Stomach (tissue), 9 donors: ENCODE results near the gene APRT. TPM values are rescaled to one million over a fixed set of nuclear protein-coding genes. Genes with fewer than 3 reads are reported as not detected.

ENCODE experiments used
- DNase-seq, 2 donors: peaks; one replicate each; pipeline versions ENCODE4 v3.0.0 to v3.0.0-alpha.2; 2013 to 2019
- H3K27ac ChIP-seq, 5 donors: fragments of 200-600 bp in 4 of 5; sonication (generic) in 4 of 5; one replicate each; pipeline ENCODE4 v1.5.1; 2013 to 2019; ENCODE audit warnings: mild to moderate bottlenecking in 1 of 5, moderate library complexity in 1 of 5
- H3K27me3 ChIP-seq, 3 donors: fragments of 200-600 bp; sonication (generic); one replicate each; pipeline ENCODE4 v1.5.1; 2017 to 2019; ENCODE audit warnings: mixed run types in 1 of 3
- H3K36me3 ChIP-seq, 4 donors: fragments of 200-600 bp; sonication (generic); 1 replicate in 3 of 4; 2 replicates in 1 of 4; pipeline ENCODE4 v1.5.1; 2016 to 2019
- H3K4me1 ChIP-seq, 4 donors: fragments of 200-600 bp; sonication (generic); one replicate each; pipeline ENCODE4 v1.5.1; 2016 to 2019
- H3K4me3 ChIP-seq, 4 donors: fragments of 200-600 bp; sonication (generic) in 3 of 4; one replicate each; pipeline ENCODE4 v1.5.1; 2016 to 2019; ENCODE audit warnings: mild to moderate bottlenecking in 1 of 4
- H3K9me3 ChIP-seq, 4 donors: fragments of 200-600 bp; sonication (generic); one replicate each; pipeline ENCODE4 v1.5.1; 2016 to 2019
- CTCF ChIP-seq, 7 experiments: fragments of 450-650 bp in 4 of 7; fragments of 200-600 bp in 3 of 7; sonication (generic) in 3 of 7; IDR thresholded peaks; one replicate each; pipeline ENCODE4 v1.5.1; 2016 to 2019; ENCODE audit warnings: antibody characterized with exemption in 7 of 7, control low read depth in 2 of 7, mild to moderate bottlenecking in 1 of 7
- EP300 ChIP-seq: sonication (generic); formaldehyde crosslinking; IDR thresholded peaks from one replicate; pipeline ENCODE4 v1.6.1; 2017; ENCODE audit warnings: antibody characterized with exemption
- POLR2A ChIP-seq, 4 donors: fragments of 450-650 bp; IDR thresholded peaks; one replicate each; pipeline ENCODE4 v1.6.1; 2016; ENCODE audit warnings: antibody characterized with exemption in 4 of 4, control low read depth in 2 of 4, mild to moderate bottlenecking in 1 of 4, moderate library complexity in 1 of 4
- POLR2AphosphoS5 ChIP-seq, 3 donors: sonication (generic); formaldehyde crosslinking; IDR thresholded peaks; one replicate each; pipeline ENCODE4 v1.6.1; 2016; ENCODE audit warnings: antibody characterized with exemption in 3 of 3
- WGBS, 5 donors: extraction: QIAGEN DNeasy Blood & Tissue Kit in 3 of 5; methylation state at CpG; one replicate each; pipeline versions ENCODE4 v1.1.5 to v1.1.7; 2013 to 2018; 5-methylcytosine and 5-hydroxymethylcytosine counted together
- intact Hi-C: fragments of 100-400 bp; cut with DNase I; formaldehyde crosslinking; loops from one replicate; pipeline ENCODE4 v1.15.1; 2023; ENCODE audit warnings: low total_unique reads
- polyA plus RNA-seq, 3 donors: library from polyadenylated mRNA; stranded (reverse); fragments of 200-250 nt; gene quantifications; one replicate each; pipeline ENCODE4 v1.2.3, GENCODE V29; 2013
- total RNA-seq, 5 donors: library from RNA; depleted of rRNA; stranded (reverse); fragments of >200 nt; gene quantifications; one replicate each; pipeline versions ENCODE4 v1.1.0 to v1.2.3, GENCODE V29; 2014 to 2016
- donor health status: healthy with polysubstance abuse.
- donor health status: Bipolar disorder and iron deficiency.
- donor health status: healthy.

The APRT gene
- total and polyA plus RNA-seq, 8 donors: 18.1 to 340 (median 232) TPM

GRCh38 chr16:88850531-88851199 is 38.9 kb upstream of the APRT start:
- no peaks in the 10 kb centered on the region for H3K9me3 ChIP-seq
- no peak overlapping the region for H3K27ac ChIP-seq
- no peak overlapping the region for H3K4me3 ChIP-seq
- DNase-seq: no peak
- TF ChIP-seq CTCF (IDR thresholded peaks at IDR 0.05) (no peak), POLR2A (IDR thresholded peaks at IDR 0.05) (no peak), POLR2AphosphoS5 (IDR thresholded peaks at IDR 0.05) (no peak), EP300 (no peak)
- 92 to 97% (median 95%) methylated on average over 31 to 33 of the region's 33 CpGs for WGBS, 5 donors
- peaks cover 7 to 26% (median 18%) of the 10 kb centered on the region in 4 donors for H3K4me1 ChIP-seq
- H3K36me3 ChIP-seq: peaks cover 0 to 65% (median 46%) of the 10 kb centered on the region in 4 donors
- intact Hi-C loops: no loop called here
- no peaks in the 10 kb centered on the region for H3K27me3 ChIP-seq

- Histone ChIP-seq H3K27me3 (no peaks in the 10 kb centered on the region), H3K9me3 (no peaks in the 10 kb centered on the region), H3K27ac (no peak overlapping the region), H3K4me1 (peaks cover 0 to 5% (median 4%) of the 10 kb centered on the region in 4 donors), H3K36me3 (peaks cover 0 to 61% (median 40%) of the 10 kb centered on the region in 4 donors), H3K4me3 (no peak overlapping the region)
- TF ChIP-seq POLR2AphosphoS5 (IDR thresholded peaks at IDR 0.05): no peak
- intact Hi-C loops: no loop called here
- no peak for DNase-seq
- 86 to 92% (median 90%) methylated on average over 21 of the region's 21 CpGs for WGBS, 5 donors
These were observed 36.8 kb upstream of the APRT start for GRCh38 chr16:88848557-88848956.

GRCh38 chr16:88847654-88848053 is 35.9 kb upstream of the APRT start:
- 91 to 95% (median 95%) methylated on average over 16 to 18 of the region's 18 CpGs for WGBS, 5 donors
- TF ChIP-seq CTCF (IDR thresholded peaks at IDR 0.05): no peak
- TF ChIP-seq EP300: no peak
- TF ChIP-seq POLR2AphosphoS5 (IDR thresholded peaks at IDR 0.05): no peak
- no peak for TF ChIP-seq POLR2A (IDR thresholded peaks at IDR 0.05)

GRCh38 chr16:88846088-88846487 is 34.4 kb upstream of the APRT start:
- intact Hi-C loops: no loop called here
- TF ChIP-seq EP300 (no peak), POLR2AphosphoS5 (IDR thresholded peaks at IDR 0.05) (no peak), POLR2A (IDR thresholded peaks at IDR 0.05) (no peak), CTCF (IDR thresholded peaks at IDR 0.05) (no peak)
- Histone ChIP-seq H3K27me3 (no peaks in the 10 kb centered on the region), H3K36me3 (peaks cover 0 to 73% (median 56%) of the 10 kb centered on the region in 4 donors), H3K4me1 (no peaks in the 10 kb centered on the region), H3K9me3 (no peaks in the 10 kb centered on the region), H3K27ac (no peak overlapping the region), H3K4me3 (no peak overlapping the region)
- WGBS, 5 donors: 90 to 99% (median 97%) methylated on average over 9 of the region's 9 CpGs
- no peak for DNase-seq

More at GRCh38 chr16:88847654-88848053, 35.9 kb upstream of the APRT start:
- no peaks in the 10 kb centered on the region for H3K27me3 ChIP-seq
- intact Hi-C loops: no loop called here
- DNase-seq: no peak
- H3K4me1 ChIP-seq: no peaks in the 10 kb centered on the region
- no peak overlapping the region for H3K27ac ChIP-seq
- H3K4me3 ChIP-seq: no peak overlapping the region
- no peaks in the 10 kb centered on the region for H3K9me3 ChIP-seq
- peaks cover 0 to 70% (median 48%) of the 10 kb centered on the region in 4 donors for H3K36me3 ChIP-seq

GRCh38 chr16:88844419-88845036 is 32.8 kb upstream of the APRT start:
- H3K4me1 ChIP-seq: no peaks in the 10 kb centered on the region
- H3K27ac ChIP-seq: no peak overlapping the region
- peaks cover 8 to 74% (median 56%) of the 10 kb centered on the region in 4 donors for H3K36me3 ChIP-seq
- no peaks in the 10 kb centered on the region for H3K9me3 ChIP-seq
- no peak overlapping the region for H3K4me3 ChIP-seq
- intact Hi-C loops: no loop called here
- WGBS, 5 donors: 70 to 80% (median 79%) methylated on average over 11 of the region's 11 CpGs
- no peak for DNase-seq
- no peaks in the 10 kb centered on the region for H3K27me3 ChIP-seq
- no peak for TF ChIP-seq POLR2A (IDR thresholded peaks at IDR 0.05)
- no peak for TF ChIP-seq EP300
- TF ChIP-seq CTCF (IDR thresholded peaks at IDR 0.05): no peak
- TF ChIP-seq POLR2AphosphoS5 (IDR thresholded peaks at IDR 0.05): no peak
